Panc1 (cell line): ENCODE measurements around the gene SH3TC1. TPM values are rescaled to one million over a fixed set of nuclear protein-coding genes. Genes with fewer than 3 reads are reported as not detected.

Experiments used
- ATAC-seq: fragments of 200-7000 bp; cut with Tn5 transposase; 2 replicates; pipeline ENCODE4 v1.9.1; 2020; ENCODE audit warnings: mild to moderate bottlenecking, moderate library complexity
- BruUV-seq: library from RNA; stranded (reverse); fragments of 400-500 nt; replicated peaks from 2 replicates; lab custom pipeline; 2021; lab: Mats Ljungman, UMichigan
- CTCF ChIA-PET: fragments of 300-600 bp; sonication (Branson Sonifier 250); formaldehyde crosslinking; loops from one replicate; lab custom pipeline; 2022; ENCODE audit warnings: antibody characterized with exemption; lab: Charles Lee
- POLR2A ChIA-PET: fragments of 300-600 bp; sonication (Branson Sonifier 250); formaldehyde crosslinking; loops from one replicate; lab custom pipeline; 2022; ENCODE audit warnings: antibody characterized with exemption; lab: Charles Lee
- DNase-seq: peaks from one replicate; pipeline ENCODE4 v3.0.0-alpha.2; 2010; ENCODE audit warnings: low read depth, low spot score
- H3K27ac ChIP-seq: 2 replicates; pipeline ENCODE4 v1.5.1; 2011; ENCODE audit warnings: mild to moderate bottlenecking, low read length, inconsistent platforms
- H3K27me3 ChIP-seq: fragments of 200-500 bp; sonication (Bioruptor generic); 2 replicates; pipeline ENCODE4 v1.6.0; 2014; ENCODE audit warnings: low read length, inconsistent platforms; ENCODE audit not compliant: control insufficient read depth, insufficient read depth
- H3K36me3 ChIP-seq: fragments of 200-500 bp; sonication (Bioruptor generic); 2 replicates; pipeline ENCODE4 v1.5.1; 2014; ENCODE audit warnings: inconsistent platforms, mild to moderate bottlenecking, low read length, moderate library complexity; ENCODE audit not compliant: control insufficient read depth, insufficient read depth
- H3K4me1 ChIP-seq: 2 replicates; pipeline ENCODE4 v1.5.1; 2011; ENCODE audit warnings: inconsistent platforms, mild to moderate bottlenecking, low read length, moderate library complexity; ENCODE audit not compliant: control insufficient read depth, insufficient read depth
- H3K4me3 ChIP-seq, 2 experiments: 2 replicates each; pipeline ENCODE4 v1.5.1; 2011 to 2012; ENCODE audit warnings: low read depth in 2 of 2, low read length in 2 of 2, mild to moderate bottlenecking in 2 of 2, inconsistent platforms in 1 of 2, moderate library complexity in 1 of 2
- H3K9me3 ChIP-seq: fragments of 200-500 bp; sonication (Bioruptor generic); 2 replicates; pipeline ENCODE4 v1.5.1; 2014; ENCODE audit warnings: low read depth, mild to moderate bottlenecking, inconsistent platforms, low read length, moderate library complexity; ENCODE audit not compliant: control insufficient read depth, insufficient read depth
- POLR2AphosphoS5 ChIP-seq: IDR thresholded peaks from 2 replicates; pipeline ENCODE4 v1.6.1; 2012; ENCODE audit warnings: mild to moderate bottlenecking, low read depth, low read length, moderate library complexity
- SIN3A ChIP-seq: IDR thresholded peaks from 2 replicates; pipeline ENCODE4 v1.6.1; 2012; ENCODE audit warnings: low read depth, mild to moderate bottlenecking, low read length, moderate library complexity, borderline replicate concordance; ENCODE audit not compliant: insufficient read depth
- TCF7L2 ChIP-seq: IDR thresholded peaks from 2 replicates; pipeline ENCODE4 v1.6.1; 2011; ENCODE audit warnings: mild to moderate bottlenecking, low read depth, low read length, inconsistent platforms
- in situ Hi-C: cut with HindIII; loops from 2 replicates; pipeline ENCODE4 v1.10.0; 2016; ENCODE audit warnings: low sequenced_read_pairs, low pct_unique_long_range_greater_than_20kb
- intact Hi-C: fragments of 100-400 bp; cut with micrococcal nuclease; formaldehyde crosslinking; loops from one replicate; pipeline ENCODE4 v1.10.0; 2022; ENCODE audit not compliant: unreplicated experiment
- total RNA-seq: library from RNA; stranded (reverse); gene quantifications from one replicate; pipeline ENCODE4 v1.2.1, GENCODE V29; 2021; ENCODE audit not compliant: unreplicated experiment
- TF ChIP-seq, protein P1 (sequence below): fragments of 450-650 bp; IDR thresholded peaks from 2 replicates; pipeline ENCODE4 v1.5.1; 2017; ENCODE audit warnings: mild to moderate bottlenecking
- TF ChIP-seq, protein P2 (sequence below), 2 experiments: IDR thresholded peaks; 2 replicates each; pipeline ENCODE4 v1.6.1; 2011 to 2012; ENCODE audit warnings: low read depth in 2 of 2, control low read depth in 1 of 2, low read length in 1 of 2, mild to moderate bottlenecking in 1 of 2, moderate library complexity in 1 of 2; ENCODE audit not compliant: insufficient read depth in 1 of 2

The SH3TC1 gene
- total RNA-seq, 1 experiment from 2014 or later, result 4.5 TPM

DNA sequence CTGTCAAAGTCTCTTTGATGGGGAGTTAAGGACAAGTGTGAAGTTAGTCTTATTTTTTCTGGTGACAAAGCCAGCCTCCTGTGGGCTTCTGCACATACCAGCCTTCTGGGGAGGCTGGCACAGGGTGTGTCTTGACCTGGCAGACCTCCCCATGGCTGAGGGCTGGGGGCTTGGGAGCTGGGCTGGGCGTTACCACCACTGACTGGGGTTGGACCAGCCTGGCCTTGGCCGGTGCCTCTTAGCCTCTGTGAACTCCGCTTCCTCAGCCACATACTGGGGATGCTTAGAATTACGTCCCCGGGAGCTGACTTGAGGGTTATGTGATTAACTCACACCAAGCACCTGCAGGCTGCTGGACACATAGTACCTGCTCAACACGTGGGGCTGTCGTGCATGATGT, 14.0 kb downstream of the SH3TC1 start:
- Histone ChIP-seq H3K4me1 (no peaks in the 10 kb centered on the region), H3K27ac (no peak overlapping the region), H3K9me3 (no peaks in the 10 kb centered on the region), H3K27me3 (no peaks in the 10 kb centered on the region), H3K4me3 (no peak overlapping the region), H3K36me3 (no peaks in the 10 kb centered on the region)
- in situ Hi-C loops, result no loop called here
- DNase-seq (no peak), ATAC-seq (no peak)
- TF ChIP-seq, protein P1, sequence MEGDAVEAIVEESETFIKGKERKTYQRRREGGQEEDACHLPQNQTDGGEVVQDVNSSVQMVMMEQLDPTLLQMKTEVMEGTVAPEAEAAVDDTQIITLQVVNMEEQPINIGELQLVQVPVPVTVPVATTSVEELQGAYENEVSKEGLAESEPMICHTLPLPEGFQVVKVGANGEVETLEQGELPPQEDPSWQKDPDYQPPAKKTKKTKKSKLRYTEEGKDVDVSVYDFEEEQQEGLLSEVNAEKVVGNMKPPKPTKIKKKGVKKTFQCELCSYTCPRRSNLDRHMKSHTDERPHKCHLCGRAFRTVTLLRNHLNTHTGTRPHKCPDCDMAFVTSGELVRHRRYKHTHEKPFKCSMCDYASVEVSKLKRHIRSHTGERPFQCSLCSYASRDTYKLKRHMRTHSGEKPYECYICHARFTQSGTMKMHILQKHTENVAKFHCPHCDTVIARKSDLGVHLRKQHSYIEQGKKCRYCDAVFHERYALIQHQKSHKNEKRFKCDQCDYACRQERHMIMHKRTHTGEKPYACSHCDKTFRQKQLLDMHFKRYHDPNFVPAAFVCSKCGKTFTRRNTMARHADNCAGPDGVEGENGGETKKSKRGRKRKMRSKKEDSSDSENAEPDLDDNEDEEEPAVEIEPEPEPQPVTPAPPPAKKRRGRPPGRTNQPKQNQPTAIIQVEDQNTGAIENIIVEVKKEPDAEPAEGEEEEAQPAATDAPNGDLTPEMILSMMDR, result no peak
- no peak for TF ChIP-seq POLR2AphosphoS5
- TF ChIP-seq, protein P2, sequence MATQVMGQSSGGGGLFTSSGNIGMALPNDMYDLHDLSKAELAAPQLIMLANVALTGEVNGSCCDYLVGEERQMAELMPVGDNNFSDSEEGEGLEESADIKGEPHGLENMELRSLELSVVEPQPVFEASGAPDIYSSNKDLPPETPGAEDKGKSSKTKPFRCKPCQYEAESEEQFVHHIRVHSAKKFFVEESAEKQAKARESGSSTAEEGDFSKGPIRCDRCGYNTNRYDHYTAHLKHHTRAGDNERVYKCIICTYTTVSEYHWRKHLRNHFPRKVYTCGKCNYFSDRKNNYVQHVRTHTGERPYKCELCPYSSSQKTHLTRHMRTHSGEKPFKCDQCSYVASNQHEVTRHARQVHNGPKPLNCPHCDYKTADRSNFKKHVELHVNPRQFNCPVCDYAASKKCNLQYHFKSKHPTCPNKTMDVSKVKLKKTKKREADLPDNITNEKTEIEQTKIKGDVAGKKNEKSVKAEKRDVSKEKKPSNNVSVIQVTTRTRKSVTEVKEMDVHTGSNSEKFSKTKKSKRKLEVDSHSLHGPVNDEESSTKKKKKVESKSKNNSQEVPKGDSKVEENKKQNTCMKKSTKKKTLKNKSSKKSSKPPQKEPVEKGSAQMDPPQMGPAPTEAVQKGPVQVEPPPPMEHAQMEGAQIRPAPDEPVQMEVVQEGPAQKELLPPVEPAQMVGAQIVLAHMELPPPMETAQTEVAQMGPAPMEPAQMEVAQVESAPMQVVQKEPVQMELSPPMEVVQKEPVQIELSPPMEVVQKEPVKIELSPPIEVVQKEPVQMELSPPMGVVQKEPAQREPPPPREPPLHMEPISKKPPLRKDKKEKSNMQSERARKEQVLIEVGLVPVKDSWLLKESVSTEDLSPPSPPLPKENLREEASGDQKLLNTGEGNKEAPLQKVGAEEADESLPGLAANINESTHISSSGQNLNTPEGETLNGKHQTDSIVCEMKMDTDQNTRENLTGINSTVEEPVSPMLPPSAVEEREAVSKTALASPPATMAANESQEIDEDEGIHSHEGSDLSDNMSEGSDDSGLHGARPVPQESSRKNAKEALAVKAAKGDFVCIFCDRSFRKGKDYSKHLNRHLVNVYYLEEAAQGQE (IDR thresholded peaks at IDR 0.05; ENCODE audit: insufficient read depth in 1 of 2, low read depth in 2 of 2, low read length in 1 of 2), result no peak
- no peak for TF ChIP-seq SIN3A
- TF ChIP-seq TCF7L2, result no peak
- ChIA-PET POLR2A (no interaction called here), CTCF (interaction anchor here (1.2 kb wide), 1 partner anchor 36 kb away, joined by 3 read pairs; no protein-coding TSS in a partner anchor)
- intact Hi-C loops, result no loop called here
- no TSS peak for BruUV-seq

GRCh38 chr4:8214136-8214535, 15.0 kb downstream of the SH3TC1 start:
- Histone ChIP-seq H3K4me1 (no peaks in the 10 kb centered on the region), H3K36me3 (no peaks in the 10 kb centered on the region), H3K9me3 (no peaks in the 10 kb centered on the region), H3K27me3 (no peaks in the 10 kb centered on the region), H3K27ac (no peak overlapping the region), H3K4me3 (no peak overlapping the region)
- ATAC-seq (no peak), DNase-seq (no peak)
- in situ Hi-C loops, result no loop called here
- BruUV-seq, result no TSS peak
- intact Hi-C loops, result no loop called here
- CTCF ChIA-PET, result interaction anchor here (1.2 kb wide), 1 partner anchor 37 kb away, joined by 3 read pairs; no protein-coding TSS in a partner anchor
- TF ChIP-seq POLR2AphosphoS5 (no peak), TCF7L2 (no peak), SIN3A (no peak)
- TF ChIP-seq, protein P2 (IDR thresholded peaks at IDR 0.05; ENCODE audit: insufficient read depth in 1 of 2, low read depth in 2 of 2, low read length in 1 of 2), result no peak
- TF ChIP-seq, protein P1, result no peak
- POLR2A ChIA-PET, result no interaction called here
